Endothelial cell of umbilical vein (primary cell): Measurements from ENCODE around the gene GRIK1. TPM values are rescaled to one million over a fixed set of nuclear protein-coding genes. Genes with fewer than 3 reads are reported as not detected.

Experiments
- BruUV-seq: library from RNA; stranded (reverse); fragments of 400-500 nt; replicated peaks from 2 replicates; lab custom pipeline; 2021; lab: Mats Ljungman, UMichigan
- CTCF ChIA-PET: fragments of 300-600, 350-600 bp; sonication (Branson Sonifier 250); formaldehyde crosslinking; loops from one replicate; lab custom pipeline; 2021; ENCODE audit warnings: antibody characterized with exemption, inconsistent platforms; lab: Charles Lee
- POLR2A ChIA-PET: fragments of 300-600, 350-600 bp; sonication (Branson Sonifier 250); formaldehyde crosslinking; loops from one replicate; lab custom pipeline; 2021; ENCODE audit warnings: antibody characterized with exemption, inconsistent platforms; lab: Charles Lee
- DNase-seq: peaks from one replicate; pipeline ENCODE4 v3.0.0-alpha.2; 2011; ENCODE audit warnings: low read depth, low spot score
- FAIRE-seq: peaks from 2 replicates; lab custom pipeline; 2011; peaks lifted over from hg19 to GRCh38; lab: Jason Lieb, UNC
- H2AFZ ChIP-seq: 2 replicates; pipeline ENCODE4 v1.6.0; 2012; ENCODE audit warnings: low read depth, low read length, control low read depth, inconsistent platforms
- H3K27ac ChIP-seq: 2 replicates; pipeline ENCODE4 v1.5.1; 2011; ENCODE audit warnings: low read depth, mild to moderate bottlenecking, control low read depth, low read length, moderate library complexity; ENCODE audit not compliant: insufficient read depth
- H3K27me3 ChIP-seq, 2 experiments: 2 replicates each; pipeline versions ENCODE4 v1.6.0 to v1.6.1; 2011; ENCODE audit warnings: low read length in 2 of 2, mixed read lengths in 1 of 2; ENCODE audit not compliant: control insufficient read depth in 2 of 2, insufficient read depth in 2 of 2
- H3K36me3 ChIP-seq, 2 experiments: 2 replicates in 1 of 2; 3 replicates in 1 of 2; pipeline ENCODE4 v1.5.1; 2011; ENCODE audit warnings: low read length in 2 of 2, mild to moderate bottlenecking in 1 of 2, moderate library complexity in 1 of 2; ENCODE audit not compliant: control insufficient read depth in 2 of 2, insufficient read depth in 2 of 2; ENCODE audit errors: extremely low read depth in 1 of 2
- H3K4me1 ChIP-seq: 3 replicates; pipeline ENCODE4 v1.5.1; 2011; ENCODE audit warnings: mild to moderate bottlenecking, low read length; ENCODE audit not compliant: control insufficient read depth, insufficient read depth; ENCODE audit errors: extremely low read depth
- H3K4me2 ChIP-seq: 2 replicates; pipeline ENCODE4 v1.6.1; 2011; ENCODE audit warnings: low read length, control low read depth, mixed read lengths; ENCODE audit not compliant: insufficient read depth
- H3K4me3 ChIP-seq, 3 experiments: fragments of 200-600 bp in 1 of 3; sonication (generic), shearing (Covaris generic) in 1 of 3; replicated peaks in 1 of 3; 2 replicates each; pipeline ENCODE4 v1.5.1; 2011 to 2016; ENCODE audit warnings: control low read depth in 3 of 3, low read length in 3 of 3, mild to moderate bottlenecking in 2 of 3, inconsistent platforms in 1 of 3, low read depth in 1 of 3, moderate library complexity in 1 of 3; ENCODE audit not compliant: insufficient read depth in 1 of 3
- H3K79me2 ChIP-seq: 2 replicates; pipeline ENCODE4 v1.6.0; 2012; ENCODE audit warnings: low read length, inconsistent platforms; ENCODE audit not compliant: control insufficient read depth, insufficient read depth
- H3K9ac ChIP-seq: replicated peaks from 2 replicates; pipeline ENCODE3; 2011; ENCODE audit warnings: low read length, control low read depth; ENCODE audit not compliant: insufficient read depth; ENCODE audit errors: extremely low read depth
- H3K9me1 ChIP-seq: replicated peaks from 3 replicates; pipeline ENCODE4 v1.6.0; 2011; ENCODE audit warnings: mild to moderate bottlenecking, low read length; ENCODE audit not compliant: control insufficient read depth, insufficient read depth; ENCODE audit errors: extremely low read depth
- H3K9me3 ChIP-seq: replicated peaks from 2 replicates; pipeline ENCODE4 v1.5.1; 2012; ENCODE audit warnings: low read length, inconsistent platforms; ENCODE audit not compliant: control insufficient read depth, insufficient read depth
- H4K20me1 ChIP-seq: replicated peaks from 2 replicates; pipeline ENCODE3; 2011; ENCODE audit warnings: mild to moderate bottlenecking, low read length; ENCODE audit not compliant: control insufficient read depth, insufficient read depth; ENCODE audit errors: extremely low read depth
- EZH2 ChIP-seq: IDR thresholded peaks from 2 replicates; pipeline ENCODE4 v1.6.1; 2012; ENCODE audit warnings: borderline replicate concordance, low read depth, mild to moderate bottlenecking, moderate library complexity, low read length, inconsistent platforms; ENCODE audit not compliant: severe bottlenecking
- FOS ChIP-seq: IDR thresholded peaks from 2 replicates; pipeline ENCODE4 v1.6.1; 2011; ENCODE audit warnings: mild to moderate bottlenecking, low read length, moderate library complexity, borderline replicate concordance; ENCODE audit not compliant: insufficient read depth
- GATA2 ChIP-seq: IDR thresholded peaks from 2 replicates; pipeline ENCODE4 v1.7.0; 2011; ENCODE audit warnings: low read depth, mild to moderate bottlenecking, moderate library complexity, mixed read lengths, low read length; ENCODE audit not compliant: insufficient read length, insufficient read depth
- JUN ChIP-seq: IDR thresholded peaks from 2 replicates; pipeline ENCODE4 v1.6.1; 2011; ENCODE audit warnings: borderline replicate concordance, low read depth; ENCODE audit not compliant: insufficient read length, insufficient read depth
- MYC ChIP-seq: IDR thresholded peaks from one replicate; pipeline ENCODE4 v1.6.1; 2011; ENCODE audit warnings: mild to moderate bottlenecking, low read depth, low read length
- POLR2A ChIP-seq: IDR thresholded peaks from 2 replicates; pipeline ENCODE4 v1.6.1; 2012; ENCODE audit warnings: low read depth, mild to moderate bottlenecking, control low read depth, low read length
- POLR2AphosphoS5 ChIP-seq: IDR thresholded peaks from 2 replicates; pipeline ENCODE4 v1.6.1; 2012; ENCODE audit warnings: low read depth, mild to moderate bottlenecking, control low read depth, low read length, moderate library complexity; ENCODE audit not compliant: insufficient read depth
- dilution Hi-C: fragments of 300-500 bp; cut with MboI; formaldehyde crosslinking; loops from one replicate; pipeline ENCODE4 v1.15.0; 2019; ENCODE audit warnings: low sequenced_read_pairs; ENCODE audit not compliant: extremely low pct_ligation_motif_present
- intact Hi-C: fragments of 100-400 bp; cut with micrococcal nuclease; formaldehyde crosslinking; loops from one replicate; pipeline ENCODE4 v1.10.0; 2022
- polyA plus RNA-seq, 4 experiments: library from polyadenylated mRNA; depleted of rRNA in 3 of 4; stranded (reverse) in 3 of 4; unstranded in 1 of 4; fragments of >200 nt; gene quantifications; 2 replicates each; pipeline versions ENCODE4 v1.2.1 to v1.2.3, GENCODE V29; 2011 to 2012; ENCODE audit warnings: missing spikeins in 1 of 4
- total RNA-seq: library from RNA; stranded (reverse); gene quantifications from 2 replicates; pipeline ENCODE4 v1.2.3, GENCODE V29; 2021
- TF ChIP-seq, protein P1 (sequence below), 2 donors: IDR thresholded peaks; 1 replicate in 1 of 2; 2 replicates in 1 of 2; pipeline ENCODE4 v1.5.1; 2011; ENCODE audit warnings: low read length in 2 of 2, mild to moderate bottlenecking in 2 of 2, moderate library complexity in 2 of 2, control low read depth in 1 of 2, inconsistent platforms in 1 of 2, low read depth in 1 of 2; ENCODE audit not compliant: insufficient read depth in 1 of 2; ENCODE audit errors: extremely low read depth in 1 of 2
- TF ChIP-seq, protein P2 (sequence below): IDR thresholded peaks from 2 replicates; pipeline ENCODE4 v1.6.1; 2011; ENCODE audit not compliant: insufficient read depth, insufficient read length

The GRIK1 gene
- total and polyA plus RNA-seq, 2 donors (not counting 3 experiments of a cell fraction or from before 2014, with no cell fraction given), result not detected

- dilution Hi-C loops, result no loop called here
- no peak overlapping the region for H3K4me3 ChIP-seq
These were observed 151.0 kb downstream of the GRIK1 start for GRCh38 chr21:29788752-29789151.

GRCh38 chr21:29787361-29787909, 152.4 kb downstream of the GRIK1 start:
- H3K9ac ChIP-seq, result no peak overlapping the region
- H3K79me2 ChIP-seq, result no peaks in the 10 kb centered on the region
- H3K4me3 ChIP-seq, result no peak overlapping the region
- dilution Hi-C loops, result no loop called here
- H3K9me3 ChIP-seq, result no peaks in the 10 kb centered on the region
- CTCF ChIA-PET, result no interaction called here
- POLR2A ChIA-PET, result no interaction called here
- BruUV-seq, result no TSS peak
- no peaks in the 10 kb centered on the region for H4K20me1 ChIP-seq
- intact Hi-C loops, result no loop called here
- H3K4me2 ChIP-seq, result no peak overlapping the region
- no peaks in the 10 kb centered on the region for H3K27me3 ChIP-seq
- no peak overlapping the region for H2AFZ ChIP-seq
- H3K4me1 ChIP-seq, result no peaks in the 10 kb centered on the region
- no peak for FAIRE-seq
- H3K36me3 ChIP-seq, result no peaks in the 10 kb centered on the region
- DNase-seq, result no peak
- H3K27ac ChIP-seq, result no peak overlapping the region
- TF ChIP-seq POLR2AphosphoS5, result no peak
- TF ChIP-seq, protein P1, sequence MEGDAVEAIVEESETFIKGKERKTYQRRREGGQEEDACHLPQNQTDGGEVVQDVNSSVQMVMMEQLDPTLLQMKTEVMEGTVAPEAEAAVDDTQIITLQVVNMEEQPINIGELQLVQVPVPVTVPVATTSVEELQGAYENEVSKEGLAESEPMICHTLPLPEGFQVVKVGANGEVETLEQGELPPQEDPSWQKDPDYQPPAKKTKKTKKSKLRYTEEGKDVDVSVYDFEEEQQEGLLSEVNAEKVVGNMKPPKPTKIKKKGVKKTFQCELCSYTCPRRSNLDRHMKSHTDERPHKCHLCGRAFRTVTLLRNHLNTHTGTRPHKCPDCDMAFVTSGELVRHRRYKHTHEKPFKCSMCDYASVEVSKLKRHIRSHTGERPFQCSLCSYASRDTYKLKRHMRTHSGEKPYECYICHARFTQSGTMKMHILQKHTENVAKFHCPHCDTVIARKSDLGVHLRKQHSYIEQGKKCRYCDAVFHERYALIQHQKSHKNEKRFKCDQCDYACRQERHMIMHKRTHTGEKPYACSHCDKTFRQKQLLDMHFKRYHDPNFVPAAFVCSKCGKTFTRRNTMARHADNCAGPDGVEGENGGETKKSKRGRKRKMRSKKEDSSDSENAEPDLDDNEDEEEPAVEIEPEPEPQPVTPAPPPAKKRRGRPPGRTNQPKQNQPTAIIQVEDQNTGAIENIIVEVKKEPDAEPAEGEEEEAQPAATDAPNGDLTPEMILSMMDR (IDR thresholded peaks at IDR 0.05; ENCODE audit: extremely low read depth in 1 of 2, insufficient read depth in 1 of 2, low read depth in 1 of 2, low read length in 2 of 2), result no peak
- no peak for TF ChIP-seq FOS
- TF ChIP-seq JUN, result no peak
- TF ChIP-seq, protein P2, sequence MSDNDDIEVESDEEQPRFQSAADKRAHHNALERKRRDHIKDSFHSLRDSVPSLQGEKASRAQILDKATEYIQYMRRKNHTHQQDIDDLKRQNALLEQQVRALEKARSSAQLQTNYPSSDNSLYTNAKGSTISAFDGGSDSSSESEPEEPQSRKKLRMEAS, result no peak
- no peak for TF ChIP-seq GATA2
- TF ChIP-seq MYC, result no peak
- TF ChIP-seq POLR2A, result no peak
- no peak for TF ChIP-seq EZH2
- H3K9me1 ChIP-seq, result no peaks in the 10 kb centered on the region

More at GRCh38 chr21:29788752-29789151, 151.0 kb downstream of the GRIK1 start:
- intact Hi-C loops, result no loop called here
- Histone ChIP-seq H2AFZ (no peak overlapping the region), H3K79me2 (no peaks in the 10 kb centered on the region), H3K9me1 (no peaks in the 10 kb centered on the region), H3K9me3 (no peaks in the 10 kb centered on the region), H4K20me1 (no peaks in the 10 kb centered on the region), H3K36me3 (no peaks in the 10 kb centered on the region), H3K27me3 (no peaks in the 10 kb centered on the region), H3K9ac (no peak overlapping the region), H3K4me1 (no peaks in the 10 kb centered on the region), H3K4me2 (no peak overlapping the region), H3K27ac (no peak overlapping the region)
- ChIA-PET POLR2A (no interaction called here), CTCF (no interaction called here)
- BruUV-seq, result no TSS peak
- TF ChIP-seq FOS (no peak), POLR2A (no peak), POLR2AphosphoS5 (no peak), JUN (no peak), MYC (no peak), GATA2 (no peak)
- no peak for FAIRE-seq
- DNase-seq, result no peak
